SK-N-SH treated with all-trans-retinoic acid at 6 μM for 48 hours (cell line): ENCODE measurements around the gene DMD.

ENCODE experiments used
- ATAC-seq: fragments of 200-7000 bp; cut with Tn5 transposase; 3 replicates; pipeline ENCODE4 v1.9.1; 2020; ENCODE audit warnings: mild to moderate bottlenecking, moderate library complexity
- ARNTL ChIP-seq: fragments of 450-650 bp; formaldehyde crosslinking; IDR thresholded peaks from 2 replicates; pipeline ENCODE4 v1.5.0; 2020; ENCODE audit warnings: low read depth, mild to moderate bottlenecking, moderate library complexity, borderline replicate concordance
- BACH2 ChIP-seq: fragments of 250-450 bp; sonication (Bioruptor Pico); IDR thresholded peaks from 2 replicates; pipeline ENCODE4 v1.9.0; 2021; ENCODE audit warnings: mild to moderate bottlenecking, borderline replicate concordance
- CREB5 ChIP-seq: fragments of 250-450 bp; sonication (Bioruptor Pico); IDR thresholded peaks from 2 replicates; pipeline ENCODE4 v1.5.1; 2020; ENCODE audit warnings: low read depth, mild to moderate bottlenecking, moderate library complexity
- CSDC2 ChIP-seq: fragments of 250-450 bp; sonication (Bioruptor Pico); IDR thresholded peaks from 2 replicates; pipeline ENCODE4 v1.5.0; 2020; ENCODE audit warnings: mild to moderate bottlenecking, moderate library complexity
- CSRNP3 ChIP-seq: fragments of 250-450 bp; sonication (Bioruptor Pico); IDR thresholded peaks from 2 replicates; pipeline ENCODE4 v1.5.1; 2021; ENCODE audit warnings: mild to moderate bottlenecking, moderate library complexity
- GLIS3 ChIP-seq: fragments of 250-450 bp; sonication (Bioruptor Pico); IDR thresholded peaks from 2 replicates; pipeline ENCODE4 v1.5.0; 2020; ENCODE audit warnings: mild to moderate bottlenecking, moderate library complexity
- ISL1 ChIP-seq: fragments of 250-450 bp; sonication (Bioruptor Pico); IDR thresholded peaks from 2 replicates; pipeline ENCODE4 v2.1.2; 2022; ENCODE audit warnings: mild to moderate bottlenecking, moderate library complexity
- OSR1 ChIP-seq: fragments of 250-450 bp; sonication (Bioruptor Pico); IDR thresholded peaks from 2 replicates; pipeline ENCODE4 v1.8.0; 2022; ENCODE audit warnings: moderate library complexity, mild to moderate bottlenecking, inconsistent platforms
- PATZ1 ChIP-seq: fragments of 250-450 bp; sonication (Bioruptor Pico); IDR thresholded peaks from 2 replicates; pipeline ENCODE4 v1.8.0; 2020; ENCODE audit warnings: mild to moderate bottlenecking, moderate library complexity, borderline replicate concordance
- POU6F1 ChIP-seq: fragments of 250-450 bp; sonication (Bioruptor Pico); IDR thresholded peaks from 2 replicates; pipeline ENCODE4 v1.8.0; 2021; ENCODE audit warnings: low read depth, mild to moderate bottlenecking, moderate library complexity, borderline replicate concordance
- PPARA ChIP-seq: fragments of 250-450 bp; sonication (Bioruptor Pico); IDR thresholded peaks from 2 replicates; pipeline ENCODE4 v1.5.0; 2020; ENCODE audit warnings: mild to moderate bottlenecking, borderline replicate concordance
- RARB ChIP-seq: fragments of 250-450 bp; sonication (Bioruptor Pico); IDR thresholded peaks from 2 replicates; pipeline ENCODE4 v1.8.0; 2021; ENCODE audit warnings: mild to moderate bottlenecking, moderate library complexity
- SNAI2 ChIP-seq: fragments of 250-450 bp; sonication (Bioruptor Pico); IDR thresholded peaks from 2 replicates; pipeline ENCODE4 v1.5.0; 2020; ENCODE audit warnings: mild to moderate bottlenecking, moderate library complexity
- TCF4 ChIP-seq: fragments of 250-450 bp; sonication (Bioruptor Pico); IDR thresholded peaks from 2 replicates; pipeline ENCODE4 v1.8.0; 2021; ENCODE audit warnings: mild to moderate bottlenecking, moderate library complexity, borderline replicate concordance
- TOX ChIP-seq: fragments of 250-450 bp; sonication (Bioruptor Pico); IDR thresholded peaks from 2 replicates; pipeline ENCODE4 v1.8.0; 2021; ENCODE audit warnings: mild to moderate bottlenecking, moderate library complexity, borderline replicate concordance
- TSHZ2 ChIP-seq: fragments of 250-450 bp; sonication (Bioruptor Pico); IDR thresholded peaks from 2 replicates; pipeline ENCODE4 v1.5.0; 2020; ENCODE audit warnings: mild to moderate bottlenecking, moderate library complexity
- ZC3H10 ChIP-seq: fragments of 250-450 bp; sonication (Bioruptor Pico); IDR thresholded peaks from 2 replicates; pipeline ENCODE4 v1.5.1; 2021; ENCODE audit warnings: mild to moderate bottlenecking, moderate library complexity
- ZNF565 ChIP-seq: fragments of 450-650 bp; formaldehyde crosslinking; conservative IDR thresholded peaks from 2 replicates; pipeline ENCODE4 v1.5.0; 2020; ENCODE audit warnings: low read depth, mild to moderate bottlenecking, moderate library complexity
- ZNF70 ChIP-seq: fragments of 450-650 bp; formaldehyde crosslinking; IDR thresholded peaks from 2 replicates; pipeline ENCODE4 v1.5.0; 2020; ENCODE audit warnings: mild to moderate bottlenecking, moderate library complexity
- ZNF8 ChIP-seq: fragments of 450-650 bp; formaldehyde crosslinking; IDR thresholded peaks from 2 replicates; pipeline ENCODE4 v1.5.0; 2020; ENCODE audit warnings: mild to moderate bottlenecking, moderate library complexity

DMD gene

GRCh38 chrX:32576885-32577284, 634.5 kb downstream of the DMD start:
- TF ChIP-seq OSR1 (CRISPR knock-in tag) (no peak), POU6F1 (no peak), ZNF70 (CRISPR knock-in tag) (no peak), TOX (no peak)
- ATAC-seq, result no peak

- no peak for ATAC-seq
- TF ChIP-seq ARNTL (CRISPR knock-in tag) (no peak), GLIS3 (CRISPR knock-in tag) (no peak), ZNF70 (CRISPR knock-in tag) (no peak), ZNF565 (no peak), SNAI2 (no peak), CSRNP3 (CRISPR knock-in tag) (no peak), TSHZ2 (no peak), BACH2 (no peak), RARB (CRISPR knock-in tag) (no peak)
- TF ChIP-seq, all 23 proteins: peak for 0
Observed at GRCh38 chrX:32572644-32573043, 638.7 kb downstream of the DMD start.

GRCh38 chrX:32571579-32571978, 639.8 kb downstream of the DMD start:
- TF ChIP-seq ZC3H10 (CRISPR knock-in tag) (no peak), GLIS3 (CRISPR knock-in tag) (no peak), ISL1 (CRISPR knock-in tag) (peak; percentile 81)
- no peak for ATAC-seq

- TF ChIP-seq CSRNP3 (CRISPR knock-in tag), result no peak
- TF ChIP-seq ZNF8 (CRISPR knock-in tag), result no peak
- TF ChIP-seq ARNTL (CRISPR knock-in tag), result no peak
- no peak for TF ChIP-seq PATZ1 (CRISPR knock-in tag)
- TF ChIP-seq ZNF565, result no peak
- no peak for TF ChIP-seq PPARA (CRISPR knock-in tag)
- TF ChIP-seq GLIS3 (CRISPR knock-in tag), result no peak
- TF ChIP-seq ZNF70 (CRISPR knock-in tag), result no peak
- no peak for TF ChIP-seq SNAI2
- no peak for TF ChIP-seq BACH2
- TF ChIP-seq OSR1 (CRISPR knock-in tag), result no peak
- TF ChIP-seq TOX, result no peak
- no peak for TF ChIP-seq TCF4 (CRISPR knock-in tag)
- TF ChIP-seq CREB5 (CRISPR knock-in tag), result no peak
- no peak for TF ChIP-seq ISL1 (CRISPR knock-in tag)
- no peak for TF ChIP-seq ZC3H10 (CRISPR knock-in tag)
- no peak for TF ChIP-seq CSDC2 (CRISPR knock-in tag)
- TF ChIP-seq RARB (CRISPR knock-in tag), result no peak
- no peak for ATAC-seq
Observed at GRCh38 chrX:32562261-32562660, 649.1 kb downstream of the DMD start.
